NT2/D1 (cell line): ENCODE results near the gene ZXDA.
"Not testable (repeated sequence)": the region's sequence is repeated elsewhere in the genome, so short reads cannot be mapped to it uniquely, and the experiment has no call there.

ENCODE experiments used
- DNase-seq: peaks from one replicate; pipeline ENCODE4 v3.0.0-alpha.2; 2011; ENCODE audit warnings: low read depth, low spot score
- H3K27me3 ChIP-seq: 2 replicates; pipeline ENCODE4 v1.6.0; 2011; ENCODE audit warnings: mild to moderate bottlenecking; ENCODE audit not compliant: insufficient read length, insufficient read depth
- H3K36me3 ChIP-seq: 2 replicates; pipeline ENCODE4 v1.6.1; 2011; ENCODE audit warnings: mild to moderate bottlenecking, low read length, mixed read lengths; ENCODE audit not compliant: insufficient read depth, insufficient read length
- H3K4me1 ChIP-seq: 2 replicates; pipeline ENCODE4 v1.5.1; 2011; ENCODE audit not compliant: insufficient read depth, insufficient read length
- H3K4me3 ChIP-seq: 2 replicates; pipeline ENCODE4 v1.5.1; 2011; ENCODE audit warnings: low read depth; ENCODE audit not compliant: insufficient read length
- H3K9ac ChIP-seq: 2 replicates; pipeline ENCODE4 v1.6.0; 2011; ENCODE audit warnings: low read depth; ENCODE audit not compliant: insufficient read length
- H3K9me3 ChIP-seq: 2 replicates; pipeline ENCODE4 v1.5.1; 2011; ENCODE audit warnings: mild to moderate bottlenecking, low read length; ENCODE audit not compliant: insufficient read depth
- SUZ12 ChIP-seq: IDR thresholded peaks from 2 replicates; pipeline ENCODE4 v1.6.1; 2011; ENCODE audit not compliant: insufficient read length, insufficient read depth; ENCODE audit errors: extremely low read depth
- YY1 ChIP-seq: IDR thresholded peaks from 2 replicates; pipeline ENCODE4 v1.6.1; 2011; ENCODE audit not compliant: insufficient read length, insufficient read depth
- ZNF274 ChIP-seq: IDR thresholded peaks from 2 replicates; pipeline ENCODE4 v1.6.1; 2011; ENCODE audit warnings: mild to moderate bottlenecking, low read depth, low read length

Gene ZXDA

GRCh38 chrX:57910287-57910912, at the start of gene ZXDA:
TSS of gene ZXDA (minus strand) at chrX:57910458. CDS start at chrX:57910420, 38 bp downstream.
- not testable (repeated sequence) for DNase-seq, H3K27me3 ChIP-seq, H3K9me3 ChIP-seq, H3K4me1 ChIP-seq, H3K36me3 ChIP-seq
- Histone ChIP-seq H3K9ac (peak within 1 kb of the TSS; percentile 64), H3K4me3 (peak within 1 kb of the TSS; percentile 45)

GRCh38 chrX:57952320-57952678, 42.0 kb upstream of the ZXDA start:
- H3K9ac ChIP-seq = no peak overlapping the region
- TF ChIP-seq YY1 (no peak), ZNF274 (no peak), SUZ12 (no peak)
- no peaks in the 10 kb centered on the region for H3K36me3 ChIP-seq
- H3K4me1 ChIP-seq = no peaks in the 10 kb centered on the region
- no peak for DNase-seq
- H3K4me3 ChIP-seq = no peak overlapping the region
- no peaks in the 10 kb centered on the region for H3K9me3 ChIP-seq
- H3K27me3 ChIP-seq = no peaks in the 10 kb centered on the region

- no peaks in the 10 kb centered on the region for H3K27me3 ChIP-seq
- no peaks in the 10 kb centered on the region for H3K4me1 ChIP-seq
- no peak overlapping the region for H3K9ac ChIP-seq
- no peaks in the 10 kb centered on the region for H3K36me3 ChIP-seq
- TF ChIP-seq ZNF274 (no peak), YY1 (no peak), SUZ12 (no peak)
- H3K4me3 ChIP-seq = no peak overlapping the region
- DNase-seq = no peak
- no peaks in the 10 kb centered on the region for H3K9me3 ChIP-seq
Measured at GRCh38 chrX:57951666-57952319, 41.5 kb upstream of the ZXDA start.

GRCh38 chrX:57933321-57933720, 23.1 kb upstream of the ZXDA start:
- DNase-seq = no peak
- H3K9me3 ChIP-seq = no peaks in the 10 kb centered on the region
- no peaks in the 10 kb centered on the region for H3K27me3 ChIP-seq
- TF ChIP-seq SUZ12 = no peak
- TF ChIP-seq ZNF274 = no peak
- TF ChIP-seq YY1 = no peak
- H3K4me1 ChIP-seq = no peaks in the 10 kb centered on the region
- no peaks in the 10 kb centered on the region for H3K36me3 ChIP-seq
- no peak overlapping the region for H3K9ac ChIP-seq
- H3K4me3 ChIP-seq = no peak overlapping the region

- Histone ChIP-seq H3K9me3 (no peaks in the 10 kb centered on the region), H3K9ac (no peak overlapping the region), H3K4me1 (no peaks in the 10 kb centered on the region), H3K27me3 (no peaks in the 10 kb centered on the region), H3K36me3 (no peaks in the 10 kb centered on the region), H3K4me3 (no peak overlapping the region)
- DNase-seq = no peak
- TF ChIP-seq ZNF274 (no peak), YY1 (no peak), SUZ12 (no peak)
Measured at GRCh38 chrX:57932266-57932665, 22.0 kb upstream of the ZXDA start.

- H3K9ac ChIP-seq = no peak overlapping the region
- no peaks in the 10 kb centered on the region for H3K4me1 ChIP-seq
Measured at GRCh38 chrX:57930051-57930450, 19.8 kb upstream of the ZXDA start.

GRCh38 chrX:57929373-57929772, 19.1 kb upstream of the ZXDA start:
- TF ChIP-seq ZNF274 (no peak), SUZ12 (no peak), YY1 (no peak)
- Histone ChIP-seq H3K36me3 (no peaks in the 10 kb centered on the region), H3K9ac (no peak overlapping the region), H3K9me3 (no peaks in the 10 kb centered on the region), H3K27me3 (no peaks in the 10 kb centered on the region), H3K4me1 (no peaks in the 10 kb centered on the region), H3K4me3 (no peak overlapping the region)
- DNase-seq = peak; percentile 42

More at GRCh38 chrX:57930051-57930450, 19.8 kb upstream of the ZXDA start:
- DNase-seq = no peak
- Histone ChIP-seq H3K27me3 (no peaks in the 10 kb centered on the region), H3K9me3 (no peaks in the 10 kb centered on the region), H3K4me3 (no peak overlapping the region), H3K36me3 (no peaks in the 10 kb centered on the region)
- TF ChIP-seq YY1 (no peak), ZNF274 (no peak), SUZ12 (no peak)

GRCh38 chrX:57925806-57926205, 15.5 kb upstream of the ZXDA start:
- no peak for DNase-seq
- H3K9me3 ChIP-seq = no peaks in the 10 kb centered on the region
- H3K36me3 ChIP-seq = no peaks in the 10 kb centered on the region
- H3K9ac ChIP-seq = no peak overlapping the region
- no peaks in the 10 kb centered on the region for H3K27me3 ChIP-seq
- H3K4me3 ChIP-seq = no peak overlapping the region
- no peaks in the 10 kb centered on the region for H3K4me1 ChIP-seq
- TF ChIP-seq ZNF274 = no peak
- no peak for TF ChIP-seq YY1
- TF ChIP-seq SUZ12 = no peak
